ENCODE results near the gene GDF15.
"Not testable (repeated sequence)": the region's sequence is repeated elsewhere in the genome, so short reads cannot be mapped to it uniquely, and the experiment has no call there.

Gene GDF15

DNA sequence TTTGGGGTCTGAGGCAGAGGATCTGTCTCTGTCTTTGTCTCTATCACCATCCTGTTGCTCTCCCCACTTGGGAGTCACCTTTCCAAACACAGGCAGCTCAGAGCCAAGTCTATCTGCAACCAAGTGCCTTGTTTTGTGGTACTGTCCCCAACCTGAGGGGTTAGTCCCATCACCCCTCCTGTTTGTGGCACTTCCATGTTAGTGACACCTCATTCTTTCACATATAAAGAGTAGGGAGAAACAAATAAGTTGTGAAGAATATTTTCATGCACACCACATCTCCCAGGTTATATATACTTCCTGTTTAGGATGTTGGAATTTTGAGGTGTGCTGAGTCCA lies 3.7 kb downstream of the GDF15 start:
- H3K27ac ChIP-seq, result peak overlapping the region; percentile 85
- DNase-seq (ENCODE audit: low read depth, low spot score), result no peak

DNA sequence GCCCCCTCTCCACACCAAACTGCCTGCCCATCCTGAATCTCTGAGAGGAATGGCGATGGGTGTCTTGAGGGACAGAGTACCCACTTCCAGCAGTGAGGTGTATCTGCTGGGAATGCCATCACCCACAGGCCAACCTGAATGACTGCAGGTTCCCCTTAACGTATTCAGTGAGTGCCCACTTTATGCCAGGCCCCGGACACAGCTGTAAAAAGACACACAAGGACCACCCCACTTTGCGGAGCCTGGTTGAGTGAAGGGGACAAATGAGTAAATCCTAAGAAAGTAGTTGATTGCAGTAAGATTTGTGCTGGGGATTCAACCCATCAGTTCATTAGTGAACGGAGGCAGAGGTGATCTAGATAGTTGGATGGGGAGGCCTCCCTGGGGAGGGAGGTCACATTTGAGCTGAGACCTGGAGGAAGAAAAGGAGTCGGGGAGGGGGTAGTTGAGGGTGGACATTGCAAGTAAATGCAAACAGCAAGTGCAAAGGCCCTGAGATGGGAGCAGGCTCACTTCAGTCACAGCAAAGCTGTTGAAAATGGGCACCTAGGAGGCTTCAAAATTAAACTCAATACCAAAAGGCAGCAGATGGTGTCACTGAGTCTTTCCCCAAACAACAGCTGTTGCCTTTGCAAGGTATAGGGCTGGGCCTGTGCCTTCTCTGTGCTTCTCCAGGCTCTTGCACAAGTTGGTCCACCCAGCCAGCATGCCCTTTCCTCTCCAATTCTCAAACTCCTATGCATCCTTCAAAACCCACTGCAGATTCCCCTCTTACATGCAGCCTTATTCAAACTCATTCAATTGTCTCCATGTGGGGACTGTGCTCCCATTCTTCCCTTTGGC lies 4.3 kb downstream of the GDF15 start:
- H3K27ac ChIP-seq, result peak overlapping the region; percentile 85
- DNase-seq (ENCODE audit: low read depth, low spot score), result no peak

DNA sequence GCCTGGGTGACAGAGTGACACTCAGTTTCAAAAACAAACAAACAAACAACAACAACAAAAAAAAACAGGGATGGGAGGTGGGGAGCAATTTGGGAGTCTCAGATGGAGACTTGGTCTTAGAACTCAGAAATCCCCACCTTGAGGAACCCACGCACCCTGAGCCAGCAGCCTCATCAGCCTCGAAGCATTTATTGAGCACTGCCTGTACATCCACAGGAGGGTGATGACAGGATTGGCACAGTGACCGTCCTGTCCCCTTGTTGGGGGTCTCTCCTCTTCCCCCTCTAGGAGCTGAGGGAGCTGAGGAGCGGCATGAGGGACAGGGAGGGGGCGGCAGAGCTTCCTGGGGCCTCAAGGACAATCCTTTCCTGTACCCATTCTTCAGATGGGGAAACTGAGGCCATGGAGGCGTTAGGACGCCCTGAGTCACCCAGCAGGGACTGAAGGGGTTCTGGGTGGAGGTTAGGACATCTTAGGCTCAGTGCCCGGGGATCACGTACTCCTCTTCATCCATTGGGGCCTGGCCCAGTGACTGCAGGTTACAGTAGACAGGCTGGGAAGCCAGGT lies 5.6 kb downstream of the GDF15 start:
- H3K27ac ChIP-seq, result no peak overlapping the region
- no peak for DNase-seq (ENCODE audit: low read depth, low spot score)

DNA sequence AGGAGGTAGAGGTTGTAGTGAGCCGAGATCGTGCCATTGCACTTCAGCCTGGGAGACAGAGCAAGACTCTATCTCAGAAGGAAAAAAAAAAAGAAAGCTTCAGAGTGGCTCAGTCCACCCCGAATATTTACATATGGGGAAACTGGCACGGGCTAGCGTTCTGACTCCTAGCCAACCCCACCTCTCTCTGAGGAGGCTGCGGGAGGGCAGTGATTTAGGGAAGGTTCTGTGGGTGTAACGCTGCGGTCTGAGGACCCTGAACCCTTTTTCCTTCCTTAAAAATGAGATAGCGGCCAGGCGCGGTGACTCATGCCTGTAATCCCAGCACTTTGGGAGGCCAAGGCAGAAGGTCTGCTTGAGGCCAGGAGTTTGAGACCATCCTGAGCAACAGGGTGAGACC lies 6.5 kb downstream of the GDF15 start:
- no peak for DNase-seq (ENCODE audit: low read depth, low spot score)
- H3K27ac ChIP-seq, result no peak overlapping the region

DNA sequence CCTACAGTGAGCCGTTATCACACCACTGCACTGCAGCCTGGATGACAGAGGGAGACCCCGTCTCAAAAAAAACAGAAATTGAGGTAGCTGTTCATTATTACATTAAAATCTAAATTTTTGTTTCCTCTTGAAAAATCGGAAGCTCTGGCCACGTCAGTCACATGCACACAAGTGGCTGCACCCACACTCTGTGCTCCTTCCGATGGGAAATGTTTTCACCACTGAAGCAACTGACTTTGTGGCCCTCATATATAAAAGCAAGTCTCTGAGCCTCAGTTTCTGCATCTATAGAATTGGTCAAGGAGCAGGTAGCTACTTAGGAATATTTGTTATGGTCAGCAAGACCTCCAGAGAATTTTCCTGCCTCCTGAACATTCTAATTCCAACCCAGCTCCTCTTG lies 7.0 kb downstream of the GDF15 start:
- no peak overlapping the region for H3K27ac ChIP-seq
- no peak for DNase-seq (ENCODE audit: low read depth, low spot score)

DNA sequence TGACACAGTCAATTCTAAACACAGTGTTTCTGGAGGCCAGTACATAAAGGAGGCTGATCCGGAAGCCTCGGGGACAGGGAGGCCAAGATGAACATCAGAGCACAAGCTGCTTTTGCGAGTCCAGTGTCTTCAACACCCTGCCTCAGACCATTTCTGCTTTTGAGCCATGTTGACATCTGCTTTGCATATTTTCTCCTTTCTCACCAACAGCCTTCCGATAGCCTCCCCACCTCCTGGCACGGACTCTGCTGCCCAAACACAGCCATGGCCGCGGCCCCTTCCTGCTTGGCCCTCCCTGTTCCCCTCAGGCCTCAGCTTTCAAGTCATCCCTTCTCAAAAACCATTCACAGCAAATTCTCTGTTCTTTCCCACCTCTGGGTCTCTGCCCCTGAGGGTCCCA lies 7.9 kb downstream of the GDF15 start:
- no peak overlapping the region for H3K27ac ChIP-seq
- DNase-seq (ENCODE audit: low read depth, low spot score), result no peak

DNA sequence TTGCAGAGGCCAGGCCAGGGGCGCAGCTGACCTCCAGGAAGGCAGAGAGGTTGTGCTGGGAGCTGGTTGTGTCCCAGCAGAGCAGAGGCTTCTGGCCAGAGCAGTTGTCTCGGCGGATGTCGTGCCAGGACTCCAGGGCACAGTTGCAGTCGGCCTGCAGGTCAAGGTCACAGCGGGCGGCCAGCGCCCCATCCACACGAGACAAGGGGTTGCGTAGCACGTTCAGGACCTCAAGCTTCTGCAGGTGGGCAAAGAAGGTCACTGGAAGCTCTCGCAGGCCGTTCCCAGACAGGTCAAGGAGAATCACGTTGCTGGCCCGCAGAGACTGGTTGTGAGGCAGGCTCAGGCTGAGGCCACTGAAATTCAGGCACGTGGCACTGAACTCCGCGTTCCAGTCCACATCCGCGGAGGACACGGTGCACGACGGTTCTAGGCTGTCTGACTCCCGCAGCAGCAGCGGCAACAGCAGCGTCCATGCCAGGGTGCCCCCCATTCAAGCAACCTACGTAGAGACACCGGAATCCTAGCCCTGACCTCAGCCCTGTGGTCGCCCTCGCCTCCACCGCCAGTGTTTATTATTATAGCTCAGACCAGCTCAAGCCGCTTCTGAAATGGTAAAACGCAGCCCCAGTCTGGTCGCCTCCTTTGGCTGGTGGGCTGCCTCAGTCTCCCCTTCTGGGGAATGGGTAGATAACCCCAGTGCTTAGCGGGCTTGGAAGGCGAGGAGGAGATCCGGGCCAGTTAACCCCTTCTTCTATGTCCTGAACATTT lies 10.7 kb downstream of the GDF15 start:
- no peak for DNase-seq (ENCODE audit: low read depth, low spot score)
- no peak overlapping the region for H3K27ac ChIP-seq

DNA sequence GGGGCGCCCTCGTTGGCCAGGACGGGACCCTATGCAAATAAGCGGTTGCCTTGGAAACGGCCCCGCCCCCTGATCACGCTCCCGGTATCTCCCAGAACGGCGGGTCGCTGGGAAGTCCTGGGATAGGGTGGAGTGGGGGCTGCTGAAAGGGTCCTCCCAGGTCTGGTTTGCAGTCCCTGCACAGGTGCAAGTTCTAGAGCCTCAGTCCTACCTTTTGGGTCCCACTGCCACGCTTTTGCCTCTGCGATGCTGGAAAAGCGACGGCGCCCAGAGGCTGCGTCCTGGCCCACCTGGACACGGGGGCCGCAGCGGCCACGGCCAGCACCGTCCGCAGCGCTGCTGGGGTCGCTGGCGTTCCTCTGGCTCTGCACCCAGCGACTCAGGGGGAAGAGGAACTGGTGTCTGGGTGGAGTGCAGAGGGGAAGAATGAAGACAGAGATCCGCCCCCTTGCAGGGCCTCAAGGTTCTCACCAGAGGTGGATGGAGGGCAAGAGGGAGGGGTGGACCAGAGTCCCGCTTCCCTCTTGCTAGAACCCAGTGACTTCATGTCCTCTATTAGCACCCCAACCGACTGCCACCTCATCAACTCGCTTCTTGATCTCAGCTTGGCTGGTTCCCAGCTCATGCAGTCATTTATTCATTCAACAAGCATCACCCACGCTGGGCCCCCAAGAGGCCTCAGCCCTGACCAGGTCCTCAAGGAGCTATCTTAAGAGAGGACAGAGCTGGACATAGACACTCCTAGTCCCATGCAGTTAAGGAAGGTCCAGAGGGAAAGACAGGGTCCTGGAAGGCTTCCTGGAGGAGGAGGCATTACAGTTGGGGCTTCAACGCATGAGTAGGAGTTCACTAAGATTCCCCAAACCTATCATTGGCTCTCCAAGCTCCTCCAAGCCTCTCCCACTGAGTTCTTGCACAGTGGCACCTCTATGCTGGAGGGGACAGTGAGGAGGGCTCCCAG lies 11.6 kb downstream of the GDF15 start, which contains the start of gene LRRC25:
TSS of gene LRRC25 (minus strand) at position 381 of the 961 bp plus-strand sequence. CDS start 659 bp downstream, outside the sequence.
- no peak within 1 kb of the TSS for H3K27ac ChIP-seq
- DNase-seq (ENCODE audit: low read depth, low spot score), result no peak

DNA sequence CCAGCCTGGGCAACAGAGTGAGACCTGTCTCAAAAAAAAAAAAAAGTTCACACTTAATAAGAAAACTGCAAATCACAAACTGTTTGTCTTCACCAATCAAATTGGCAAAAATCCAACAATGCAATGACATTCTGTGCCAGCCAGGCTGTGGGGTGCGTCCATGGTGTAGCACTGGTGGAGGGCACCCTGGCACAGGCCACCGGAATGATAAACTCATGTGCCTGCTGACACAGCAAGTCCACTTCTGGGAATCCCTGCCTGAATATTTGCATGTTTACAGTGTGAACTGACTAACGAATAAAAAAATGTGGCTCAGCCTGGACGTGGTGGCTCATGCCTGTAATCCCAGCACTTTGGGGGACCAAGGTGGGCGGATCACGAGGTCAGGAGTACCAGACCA lies 13.1 kb downstream of the GDF15 start:
- H3K27ac ChIP-seq, result no peak overlapping the region
- no peak for DNase-seq (ENCODE audit: low read depth, low spot score)

DNA sequence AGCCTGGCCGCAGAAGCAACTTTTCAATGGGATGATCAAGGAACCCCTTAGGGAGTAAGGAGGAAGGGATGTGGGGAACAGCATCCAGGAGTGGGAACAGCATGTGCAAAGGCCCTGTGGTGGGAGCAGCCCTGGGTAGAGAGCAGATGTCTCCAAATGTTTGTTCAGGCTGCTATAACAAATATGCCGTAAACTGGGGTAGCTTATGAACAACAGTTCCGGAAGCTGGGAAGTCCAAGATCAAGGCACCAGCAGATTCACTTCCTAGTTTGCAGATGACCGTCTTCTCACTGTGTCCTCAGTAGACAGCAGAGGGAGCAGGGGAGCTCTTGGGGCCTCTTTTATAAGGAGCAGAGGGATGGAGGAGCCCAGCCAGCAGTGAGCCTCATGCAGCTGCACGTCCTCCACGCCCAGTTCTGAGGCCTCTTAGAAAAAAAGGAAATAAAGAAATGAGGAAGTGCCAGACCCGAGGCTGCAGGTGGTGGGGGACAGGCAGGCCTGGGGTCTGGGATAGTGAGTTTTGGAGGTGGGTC lies 15.7 kb downstream of the GDF15 start:
- DNase-seq (ENCODE audit: low read depth, low spot score), result peak; percentile 50
- H3K27ac ChIP-seq, result no peak overlapping the region

DNA sequence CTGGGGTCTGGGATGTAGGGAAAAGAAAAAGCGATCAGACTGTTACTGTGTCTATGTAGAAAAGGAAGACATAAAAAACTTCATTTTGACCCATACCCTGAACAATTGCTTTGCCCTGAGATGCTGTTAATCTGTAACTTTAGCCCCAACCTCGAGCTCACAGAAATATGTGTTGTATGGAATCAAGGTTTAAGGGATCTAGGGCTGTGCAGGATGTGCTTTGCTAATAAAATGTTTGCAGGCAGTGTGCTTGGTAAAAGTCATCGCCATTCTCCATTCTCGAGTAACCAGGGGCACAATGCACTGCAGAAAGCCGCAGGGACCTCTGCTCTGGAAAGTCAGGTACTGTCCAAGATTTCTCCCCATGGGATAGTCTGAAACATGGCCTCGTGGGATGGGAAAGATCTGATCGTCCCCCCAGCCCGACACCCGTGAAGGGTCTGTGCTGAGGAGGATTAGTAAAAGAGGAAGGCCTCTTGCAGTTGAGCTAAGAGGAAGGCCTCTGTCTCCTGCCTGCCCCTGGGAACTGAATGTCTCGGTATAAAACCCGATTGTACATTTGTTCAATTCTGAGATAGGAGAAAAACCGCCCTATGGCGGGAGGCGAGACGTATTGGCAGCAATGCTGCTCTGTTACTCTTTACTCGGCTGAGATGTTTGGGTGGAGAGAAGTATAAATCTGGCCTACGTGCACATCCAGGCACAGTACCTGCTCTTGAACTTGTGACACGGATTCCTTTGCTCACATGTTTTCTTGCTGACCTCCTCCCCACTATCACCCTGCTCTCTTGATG lies 16.7 kb downstream of the GDF15 start:
- not testable (repeated sequence) for DNase-seq (ENCODE audit: low read depth, low spot score)

DNA sequence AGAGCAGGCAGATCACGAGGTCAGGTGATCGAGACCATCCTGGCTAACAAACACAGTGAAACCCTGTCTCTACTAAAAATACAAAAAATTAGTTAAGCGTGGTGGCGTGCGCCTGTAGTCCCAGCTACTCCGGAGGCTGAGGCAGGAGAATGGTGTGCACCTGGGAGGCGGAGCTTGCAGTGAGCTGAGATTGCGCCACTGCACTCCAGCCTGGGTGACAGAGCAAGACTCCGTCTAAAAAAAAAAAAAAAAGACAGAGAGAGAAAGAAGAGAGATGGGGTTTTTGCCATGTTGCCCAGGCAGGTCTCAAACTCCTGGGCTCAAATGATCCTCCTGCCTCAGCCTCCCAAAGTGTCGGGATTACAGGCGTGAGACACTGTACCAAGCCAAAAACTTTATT lies 19.8 kb downstream of the GDF15 start:
- not testable (repeated sequence) for DNase-seq (ENCODE audit: low read depth, low spot score); H3K27ac ChIP-seq

More for the DNA sequence above, 16.7 kb downstream of the GDF15 start:
- H3K27ac ChIP-seq, result not testable (repeated sequence)

DNA sequence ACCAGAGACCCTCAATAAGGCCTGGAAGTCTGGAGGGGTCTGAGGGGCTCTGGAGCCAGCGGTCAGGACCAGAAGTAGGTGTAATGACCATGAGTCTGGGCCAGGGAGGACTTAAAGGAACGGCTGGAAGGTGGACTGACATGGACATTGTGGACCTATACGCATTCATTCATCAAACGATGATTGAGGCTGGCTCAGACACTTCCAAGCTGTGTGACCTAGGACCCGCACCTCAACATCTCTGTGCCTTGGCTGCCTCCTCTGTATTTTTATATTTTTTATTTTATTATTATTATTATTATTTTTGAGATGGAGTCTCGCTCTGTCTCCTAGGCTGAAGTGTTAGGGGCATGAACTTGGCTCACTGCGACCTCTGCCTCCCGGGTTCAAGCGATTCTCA lies 20.8 kb downstream of the GDF15 start:
- H3K27ac ChIP-seq, result no peak overlapping the region
- no peak for DNase-seq (ENCODE audit: low read depth, low spot score)

DNA sequence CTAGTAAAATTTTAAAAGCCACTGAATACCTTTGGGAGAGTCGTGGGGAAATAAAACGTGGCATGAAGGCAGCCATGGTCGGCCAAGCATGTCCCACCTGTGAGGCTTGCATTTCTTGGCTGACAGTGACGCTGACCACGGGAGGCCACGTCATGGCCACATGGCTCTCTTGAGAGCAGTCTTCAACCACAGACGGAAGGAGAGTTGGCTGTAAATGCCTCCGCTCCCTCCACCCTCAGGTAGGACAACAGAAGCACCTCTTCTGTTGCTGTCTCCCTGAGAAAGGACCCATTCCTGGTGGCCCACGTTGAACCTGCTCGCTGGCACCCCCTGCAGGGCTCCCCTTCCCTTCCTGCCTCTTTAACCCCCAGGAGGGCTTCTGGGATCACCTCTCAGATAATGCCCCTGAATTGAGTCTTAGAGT lies 22.1 kb downstream of the GDF15 start:
- DNase-seq (ENCODE audit: low read depth, low spot score), result no peak
- H3K27ac ChIP-seq, result no peak overlapping the region

DNA sequence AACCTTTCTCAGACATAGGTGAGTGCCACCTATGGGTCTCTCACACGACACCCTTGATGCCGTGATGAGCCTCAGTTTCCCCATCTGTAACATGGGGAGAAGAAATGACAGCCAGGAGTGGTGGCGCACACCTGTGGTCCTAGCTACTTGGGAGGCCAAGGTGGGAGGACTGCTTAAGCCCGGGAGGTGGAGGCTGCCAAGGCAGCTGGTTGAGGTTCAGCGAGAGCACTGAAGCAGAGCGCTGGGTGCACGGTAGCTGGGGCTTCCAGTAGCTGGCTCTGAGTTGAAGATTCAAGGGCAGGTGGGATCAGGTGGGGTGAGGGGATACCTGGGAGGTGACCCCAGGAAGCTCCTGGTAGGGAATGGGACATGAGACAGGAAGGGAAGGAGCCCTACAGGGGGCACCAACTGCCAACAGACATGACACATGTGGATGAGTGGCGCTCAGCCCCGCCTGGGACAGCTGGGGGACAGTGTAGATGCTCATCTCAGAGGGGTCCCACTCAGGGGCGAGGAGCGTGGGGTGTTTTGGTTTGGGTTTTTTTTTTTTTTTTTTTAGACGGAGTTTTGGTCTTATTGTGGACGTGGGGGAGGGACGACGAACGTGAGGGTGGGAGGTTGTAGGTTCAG lies 26.8 kb downstream of the GDF15 start:
- DNase-seq (ENCODE audit: low read depth, low spot score), result no peak
- no peak overlapping the region for H3K27ac ChIP-seq

DNA sequence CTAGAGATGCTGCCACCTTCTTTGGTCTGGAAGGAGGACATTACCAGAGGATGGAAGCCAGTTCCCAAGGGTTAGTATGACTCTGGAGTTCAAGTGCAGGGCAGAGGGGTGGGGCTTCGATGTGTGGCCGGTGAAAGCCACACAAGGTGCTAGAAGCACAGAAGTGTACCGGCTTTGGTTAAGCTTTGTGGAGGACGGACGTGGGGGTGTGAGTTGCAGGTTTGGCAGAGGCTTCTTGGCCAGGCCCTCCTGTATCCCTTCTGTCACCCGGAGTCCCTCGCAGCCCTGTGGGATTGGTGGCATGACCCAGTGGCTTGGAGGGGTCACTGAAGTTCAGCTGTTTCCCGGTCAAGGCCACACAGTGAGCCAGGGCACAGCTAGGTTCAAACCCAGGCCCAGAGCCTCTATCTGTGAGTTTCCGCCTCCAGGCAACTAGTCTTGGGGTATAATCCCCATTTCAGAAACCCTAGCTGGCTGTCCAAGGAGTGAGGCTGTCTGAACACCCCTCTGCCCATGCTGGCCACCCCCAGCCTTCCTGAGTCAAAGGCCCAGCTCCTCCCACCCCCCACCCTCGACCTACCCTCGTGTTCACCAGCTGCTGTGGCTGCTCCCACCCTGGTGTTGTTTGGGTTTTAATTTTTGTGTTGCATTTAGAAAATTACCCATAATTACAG lies 28.7 kb downstream of the GDF15 start:
- DNase-seq (ENCODE audit: low read depth, low spot score), result no peak
- H3K27ac ChIP-seq, result no peak overlapping the region

DNA sequence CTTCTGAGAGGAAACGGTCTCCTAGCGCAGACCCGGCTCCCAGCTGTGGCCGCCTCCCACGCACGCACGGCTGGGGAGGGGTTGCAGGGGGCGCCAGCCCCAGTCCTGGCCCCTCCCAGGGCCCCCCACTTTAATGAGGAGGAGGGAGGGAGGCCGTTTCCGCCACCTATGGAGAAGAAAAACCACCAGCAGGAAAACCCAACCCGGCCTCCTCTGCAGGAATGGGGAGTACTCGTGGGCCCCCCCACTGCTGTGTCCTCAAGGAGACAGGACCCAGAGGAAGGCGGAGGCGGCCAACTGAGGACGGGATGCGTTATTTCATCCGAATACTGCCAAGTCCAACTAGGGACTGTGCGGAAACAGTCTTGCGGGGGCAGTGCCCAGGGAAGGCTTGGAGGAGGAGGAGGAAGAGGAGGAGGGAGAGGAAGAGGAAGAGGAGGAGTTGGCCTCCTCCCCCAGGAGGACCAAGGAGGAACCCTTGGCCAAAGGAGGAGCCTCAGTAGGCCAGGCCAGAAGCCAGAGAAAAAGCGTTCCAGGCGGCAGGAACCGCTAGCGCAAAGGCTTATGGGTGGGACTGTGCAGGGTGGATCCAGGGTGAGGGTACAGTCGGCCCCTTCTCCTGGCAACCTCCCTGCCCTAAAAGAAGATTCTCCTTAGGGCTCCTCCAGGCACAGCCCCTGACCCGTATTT lies 29.4 kb downstream of the GDF15 start:
- H3K27ac ChIP-seq, result no peak overlapping the region
- DNase-seq (ENCODE audit: low read depth, low spot score), result no peak
